Smooth muscle cell (in vitro differentiated cells): ENCODE data around the gene PRSS53. TPM values are rescaled to one million over a fixed set of nuclear protein-coding genes. Genes with fewer than 3 reads are reported as not detected.

Source experiments
- DNase-seq: peaks from one replicate; lab custom pipeline; 2025; ENCODE audit not compliant: unreplicated experiment; lab: John Stamatoyannopoulos, UW
- H2AFZ ChIP-seq: fragments of 200-600 bp; sonication (generic); 2 replicates; pipeline ENCODE4 v1.6.0; 2016; ENCODE audit warnings: antibody characterized with exemption, low read depth, mild to moderate bottlenecking
- H3F3A ChIP-seq: fragments of 200-600 bp; sonication (generic); 2 replicates; pipeline ENCODE4 v1.6.0; 2017; ENCODE audit warnings: antibody characterized with exemption, low read depth
- H3K27ac ChIP-seq: fragments of 200-600 bp; sonication (generic); 2 replicates; pipeline ENCODE4 v1.5.1; 2016; ENCODE audit warnings: low read depth, mild to moderate bottlenecking
- H3K27me3 ChIP-seq: fragments of 200-600 bp; sonication (generic); 2 replicates; pipeline ENCODE4 v1.6.1; 2016; ENCODE audit warnings: low read depth, mild to moderate bottlenecking
- H3K36me3 ChIP-seq: fragments of 200-600 bp; sonication (generic); 2 replicates; pipeline ENCODE4 v1.5.1; 2016; ENCODE audit warnings: low read depth
- H3K4me1 ChIP-seq: fragments of 200-600 bp; sonication (generic); 2 replicates; pipeline ENCODE4 v1.5.1; 2016; ENCODE audit warnings: low read depth
- H3K4me2 ChIP-seq: fragments of 200-600 bp; sonication (generic); 2 replicates; pipeline ENCODE4 v1.6.0; 2016; ENCODE audit warnings: mild to moderate bottlenecking
- H3K4me3 ChIP-seq: fragments of 200-600 bp; sonication (generic); 2 replicates; pipeline ENCODE4 v1.5.1; 2016; ENCODE audit warnings: mild to moderate bottlenecking
- H3K79me2 ChIP-seq: fragments of 200-600 bp; sonication (generic); 2 replicates; pipeline ENCODE4 v1.6.0; 2016; ENCODE audit warnings: low read depth, mild to moderate bottlenecking
- H3K9ac ChIP-seq: fragments of 200-600 bp; sonication (generic); 2 replicates; pipeline ENCODE4 v1.6.0; 2016; ENCODE audit warnings: low read depth
- H3K9me3 ChIP-seq: fragments of 200-600 bp; sonication (generic); replicated peaks from 2 replicates; pipeline ENCODE4 v1.5.1; 2016; ENCODE audit warnings: low read depth
- H4K20me1 ChIP-seq: fragments of 200-600 bp; sonication (generic); 2 replicates; pipeline ENCODE4 v1.6.0; 2016; ENCODE audit warnings: low read depth
- CTCF ChIP-seq: fragments of 200-600 bp; sonication (generic); IDR thresholded peaks from 2 replicates; pipeline ENCODE4 v1.5.1; 2017; ENCODE audit warnings: borderline replicate concordance, mild to moderate bottlenecking, antibody characterized with exemption; ENCODE audit not compliant: insufficient read depth, poor library complexity, severe bottlenecking
- WGBS: methylation state at CpG from one replicate; pipeline ENCODE4 v1.1.7; 2016; ENCODE audit warnings: low lambda C conversion rate; 5-methylcytosine and 5-hydroxymethylcytosine counted together
- polyA plus RNA-seq: library from polyadenylated mRNA; unstranded; fragments of >200 nt; fragmentation: Nextera tagmentation; extraction: Ambion mirVana; gene quantifications from 2 replicates; pipeline ENCODE4 v1.2.1, GENCODE V29; 2016
- total RNA-seq: library from RNA; depleted of rRNA; stranded (reverse); fragments of >200 nt; gene quantifications from 2 replicates; pipeline ENCODE4 v1.2.3, GENCODE V29; 2014

Gene PRSS53
- total and polyA plus RNA-seq, 2 experiments from 2014 or later = 0.66 to 6.3 TPM

GRCh38 chr16:31063495-31063842 lies 25.3 kb downstream of the PRSS53 start:
- H3K9me3 ChIP-seq = no peaks in the 10 kb centered on the region
- H4K20me1 ChIP-seq = peaks cover 7% of the 10 kb centered on the region
- TF ChIP-seq CTCF = no peak
- DNase-seq = no peak
- WGBS = 97% methylated on average over 9 of the region's 9 CpGs
- H3F3A ChIP-seq = peaks cover 14% of the 10 kb centered on the region
- H3K27ac ChIP-seq = peak overlapping the region; percentile 89
- peaks cover 4% of the 10 kb centered on the region for H3K4me1 ChIP-seq
- H3K9ac ChIP-seq = no peak overlapping the region
- peaks cover 21% of the 10 kb centered on the region for H3K79me2 ChIP-seq
- no peak overlapping the region for H3K4me3 ChIP-seq
- no peaks in the 10 kb centered on the region for H3K27me3 ChIP-seq
- no peak overlapping the region for H3K4me2 ChIP-seq
- no peaks in the 10 kb centered on the region for H3K36me3 ChIP-seq
- H2AFZ ChIP-seq = no peak overlapping the region

GRCh38 chr16:31061813-31062440 lies 26.8 kb downstream of the PRSS53 start:
- peaks cover 14% of the 10 kb centered on the region for H3F3A ChIP-seq
- no peak overlapping the region for H3K4me2 ChIP-seq
- no peak overlapping the region for H3K4me3 ChIP-seq
- WGBS = 98% methylated on average over 53 of the region's 54 CpGs
- peaks cover 4% of the 10 kb centered on the region for H4K20me1 ChIP-seq
- TF ChIP-seq CTCF = no peak
- no peak overlapping the region for H2AFZ ChIP-seq
- no peaks in the 10 kb centered on the region for H3K27me3 ChIP-seq
- no peaks in the 10 kb centered on the region for H3K36me3 ChIP-seq
- no peak overlapping the region for H3K9ac ChIP-seq
- DNase-seq = no peak
- peaks cover 9% of the 10 kb centered on the region for H3K79me2 ChIP-seq
- no peaks in the 10 kb centered on the region for H3K9me3 ChIP-seq
- no peak overlapping the region for H3K27ac ChIP-seq
- peaks cover 4% of the 10 kb centered on the region for H3K4me1 ChIP-seq

- 97% methylated on average over 35 of the region's 42 CpGs for WGBS
Measured at GRCh38 chr16:31061126-31061812, 27.5 kb downstream of the PRSS53 start.

More at GRCh38 chr16:31061126-31061812, 27.5 kb downstream of the PRSS53 start:
- Histone ChIP-seq H3F3A (peaks cover 14% of the 10 kb centered on the region), H3K4me2 (no peak overlapping the region), H4K20me1 (peaks cover 2% of the 10 kb centered on the region), H3K9me3 (no peaks in the 10 kb centered on the region), H3K27me3 (no peaks in the 10 kb centered on the region), H3K4me1 (peaks cover 4% of the 10 kb centered on the region), H3K9ac (no peak overlapping the region), H3K27ac (no peak overlapping the region), H3K4me3 (no peak overlapping the region), H3K79me2 (peaks cover 9% of the 10 kb centered on the region), H2AFZ (no peak overlapping the region), H3K36me3 (no peaks in the 10 kb centered on the region)
- TF ChIP-seq CTCF = no peak
- DNase-seq = no peak
